Measurements from ENCODE around the gene WASF3.

The WASF3 gene

GRCh38 chr13:26628706-26629105 lies 71.2 kb downstream of the WASF3 start:
- TF ChIP-seq, protein P1, sequence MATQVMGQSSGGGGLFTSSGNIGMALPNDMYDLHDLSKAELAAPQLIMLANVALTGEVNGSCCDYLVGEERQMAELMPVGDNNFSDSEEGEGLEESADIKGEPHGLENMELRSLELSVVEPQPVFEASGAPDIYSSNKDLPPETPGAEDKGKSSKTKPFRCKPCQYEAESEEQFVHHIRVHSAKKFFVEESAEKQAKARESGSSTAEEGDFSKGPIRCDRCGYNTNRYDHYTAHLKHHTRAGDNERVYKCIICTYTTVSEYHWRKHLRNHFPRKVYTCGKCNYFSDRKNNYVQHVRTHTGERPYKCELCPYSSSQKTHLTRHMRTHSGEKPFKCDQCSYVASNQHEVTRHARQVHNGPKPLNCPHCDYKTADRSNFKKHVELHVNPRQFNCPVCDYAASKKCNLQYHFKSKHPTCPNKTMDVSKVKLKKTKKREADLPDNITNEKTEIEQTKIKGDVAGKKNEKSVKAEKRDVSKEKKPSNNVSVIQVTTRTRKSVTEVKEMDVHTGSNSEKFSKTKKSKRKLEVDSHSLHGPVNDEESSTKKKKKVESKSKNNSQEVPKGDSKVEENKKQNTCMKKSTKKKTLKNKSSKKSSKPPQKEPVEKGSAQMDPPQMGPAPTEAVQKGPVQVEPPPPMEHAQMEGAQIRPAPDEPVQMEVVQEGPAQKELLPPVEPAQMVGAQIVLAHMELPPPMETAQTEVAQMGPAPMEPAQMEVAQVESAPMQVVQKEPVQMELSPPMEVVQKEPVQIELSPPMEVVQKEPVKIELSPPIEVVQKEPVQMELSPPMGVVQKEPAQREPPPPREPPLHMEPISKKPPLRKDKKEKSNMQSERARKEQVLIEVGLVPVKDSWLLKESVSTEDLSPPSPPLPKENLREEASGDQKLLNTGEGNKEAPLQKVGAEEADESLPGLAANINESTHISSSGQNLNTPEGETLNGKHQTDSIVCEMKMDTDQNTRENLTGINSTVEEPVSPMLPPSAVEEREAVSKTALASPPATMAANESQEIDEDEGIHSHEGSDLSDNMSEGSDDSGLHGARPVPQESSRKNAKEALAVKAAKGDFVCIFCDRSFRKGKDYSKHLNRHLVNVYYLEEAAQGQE (IDR thresholded peaks at IDR 0.05; ENCODE audit: insufficient read depth in 1 of 2, low read depth in 2 of 2, low read length in 2 of 2): no peak
- no peak for TF ChIP-seq TAF1 (IDR thresholded peaks at IDR 0.05; ENCODE audit: borderline replicate concordance, insufficient read depth, low read length)
- no peak for TF ChIP-seq SIN3A (IDR thresholded peaks at IDR 0.05; ENCODE audit: borderline replicate concordance, insufficient read depth, low read length)
- no peak for TF ChIP-seq POLR2AphosphoS5 (IDR thresholded peaks at IDR 0.05; ENCODE audit: low read depth, low read length)

GRCh38 chr13:26629260-26629825 lies 71.9 kb downstream of the WASF3 start:
- TF ChIP-seq SIN3A (IDR thresholded peaks at IDR 0.05; ENCODE audit: borderline replicate concordance, insufficient read depth, low read length) (no peak), FOXP2 (optimal IDR thresholded peaks at IDR 0.05; ENCODE audit: borderline replicate concordance, extremely low read depth, extremely low read length, insufficient read depth) (no peak)
- TF ChIP-seq, protein P1 (IDR thresholded peaks at IDR 0.05; ENCODE audit: insufficient read depth in 1 of 2, low read depth in 2 of 2, low read length in 2 of 2): no peak

- TF ChIP-seq TAF1 (IDR thresholded peaks at IDR 0.05; ENCODE audit: borderline replicate concordance, insufficient read depth, low read length) (no peak), FOXP2 (optimal IDR thresholded peaks at IDR 0.05; ENCODE audit: borderline replicate concordance, extremely low read depth, extremely low read length, insufficient read depth) (no peak), POLR2AphosphoS5 (IDR thresholded peaks at IDR 0.05; ENCODE audit: low read depth, low read length) (no peak), SIN3A (IDR thresholded peaks at IDR 0.05; ENCODE audit: borderline replicate concordance, insufficient read depth, low read length) (no peak)
- TF ChIP-seq, protein P1 (IDR thresholded peaks at IDR 0.05; ENCODE audit: insufficient read depth in 1 of 2, low read depth in 2 of 2, low read length in 2 of 2): no peak
These were observed 89.1 kb downstream of the WASF3 start for GRCh38 chr13:26646603-26647002.

GRCh38 chr13:26651234-26651633 lies 93.8 kb downstream of the WASF3 start:
- TF ChIP-seq TAF1 (IDR thresholded peaks at IDR 0.05; ENCODE audit: borderline replicate concordance, insufficient read depth, low read length) (no peak), FOXP2 (optimal IDR thresholded peaks at IDR 0.05; ENCODE audit: borderline replicate concordance, extremely low read depth, extremely low read length, insufficient read depth) (no peak), POLR2AphosphoS5 (IDR thresholded peaks at IDR 0.05; ENCODE audit: low read depth, low read length) (no peak), SIN3A (IDR thresholded peaks at IDR 0.05; ENCODE audit: borderline replicate concordance, insufficient read depth, low read length) (no peak)
- TF ChIP-seq, protein P1 (IDR thresholded peaks at IDR 0.05; ENCODE audit: insufficient read depth in 1 of 2, low read depth in 2 of 2, low read length in 2 of 2): no peak

DNA sequence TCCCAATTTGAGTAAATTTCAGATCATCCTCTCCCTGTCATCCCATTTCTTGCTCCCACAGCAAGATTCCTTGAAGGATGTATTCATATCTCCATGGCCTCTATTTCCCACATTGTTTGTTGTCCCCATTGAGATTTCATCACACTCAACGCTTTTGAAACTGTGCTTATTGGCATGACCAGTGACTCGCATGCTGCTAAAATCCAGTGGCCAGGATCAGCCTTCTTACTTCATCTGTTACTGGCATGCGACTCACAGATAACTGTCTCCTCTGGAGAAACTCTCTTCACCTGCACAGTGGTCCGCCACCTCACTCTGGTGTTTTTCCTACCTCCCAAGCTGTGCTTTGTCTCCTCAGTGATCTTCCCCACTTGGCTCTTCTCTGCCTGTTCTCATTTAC lies 95.8 kb downstream of the WASF3 start:
- TF ChIP-seq SIN3A (IDR thresholded peaks at IDR 0.05; ENCODE audit: borderline replicate concordance, insufficient read depth, low read length) (no peak), POLR2AphosphoS5 (IDR thresholded peaks at IDR 0.05; ENCODE audit: low read depth, low read length) (no peak), TAF1 (IDR thresholded peaks at IDR 0.05; ENCODE audit: borderline replicate concordance, insufficient read depth, low read length) (no peak), FOXP2 (optimal IDR thresholded peaks at IDR 0.05; ENCODE audit: borderline replicate concordance, extremely low read depth, extremely low read length, insufficient read depth) (no peak)
- TF ChIP-seq, protein P1 (IDR thresholded peaks at IDR 0.05; ENCODE audit: insufficient read depth in 1 of 2, low read depth in 2 of 2, low read length in 2 of 2): no peak
